Smooth muscle cell (in vitro differentiated cells): ENCODE measurements around the gene FLOT1. TPM values are rescaled to one million over a fixed set of nuclear protein-coding genes. Genes with fewer than 3 reads are reported as not detected.

ENCODE experiments used
- DNase-seq: peaks from one replicate; lab custom pipeline; 2025; ENCODE audit not compliant: unreplicated experiment; lab: John Stamatoyannopoulos, UW
- H2AFZ ChIP-seq: fragments of 200-600 bp; sonication (generic); 2 replicates; pipeline ENCODE4 v1.6.0; 2016; ENCODE audit warnings: antibody characterized with exemption, low read depth, mild to moderate bottlenecking
- H3F3A ChIP-seq: fragments of 200-600 bp; sonication (generic); 2 replicates; pipeline ENCODE4 v1.6.0; 2017; ENCODE audit warnings: antibody characterized with exemption, low read depth
- H3K27ac ChIP-seq: fragments of 200-600 bp; sonication (generic); 2 replicates; pipeline ENCODE4 v1.5.1; 2016; ENCODE audit warnings: low read depth, mild to moderate bottlenecking
- H3K27me3 ChIP-seq: fragments of 200-600 bp; sonication (generic); 2 replicates; pipeline ENCODE4 v1.6.1; 2016; ENCODE audit warnings: low read depth, mild to moderate bottlenecking
- H3K36me3 ChIP-seq: fragments of 200-600 bp; sonication (generic); 2 replicates; pipeline ENCODE4 v1.5.1; 2016; ENCODE audit warnings: low read depth
- H3K4me1 ChIP-seq: fragments of 200-600 bp; sonication (generic); 2 replicates; pipeline ENCODE4 v1.5.1; 2016; ENCODE audit warnings: low read depth
- H3K4me2 ChIP-seq: fragments of 200-600 bp; sonication (generic); 2 replicates; pipeline ENCODE4 v1.6.0; 2016; ENCODE audit warnings: mild to moderate bottlenecking
- H3K4me3 ChIP-seq: fragments of 200-600 bp; sonication (generic); 2 replicates; pipeline ENCODE4 v1.5.1; 2016; ENCODE audit warnings: mild to moderate bottlenecking
- H3K79me2 ChIP-seq: fragments of 200-600 bp; sonication (generic); 2 replicates; pipeline ENCODE4 v1.6.0; 2016; ENCODE audit warnings: low read depth, mild to moderate bottlenecking
- H3K9ac ChIP-seq: fragments of 200-600 bp; sonication (generic); 2 replicates; pipeline ENCODE4 v1.6.0; 2016; ENCODE audit warnings: low read depth
- H3K9me3 ChIP-seq: fragments of 200-600 bp; sonication (generic); replicated peaks from 2 replicates; pipeline ENCODE4 v1.5.1; 2016; ENCODE audit warnings: low read depth
- H4K20me1 ChIP-seq: fragments of 200-600 bp; sonication (generic); 2 replicates; pipeline ENCODE4 v1.6.0; 2016; ENCODE audit warnings: low read depth
- WGBS: methylation state at CpG from one replicate; pipeline ENCODE4 v1.1.7; 2016; ENCODE audit warnings: low lambda C conversion rate; 5-methylcytosine and 5-hydroxymethylcytosine counted together
- polyA plus RNA-seq: library from polyadenylated mRNA; unstranded; fragments of >200 nt; fragmentation: Nextera tagmentation; extraction: Ambion mirVana; gene quantifications from 2 replicates; pipeline ENCODE4 v1.2.1, GENCODE V29; 2016
- total RNA-seq: library from RNA; depleted of rRNA; stranded (reverse); fragments of >200 nt; gene quantifications from 2 replicates; pipeline ENCODE4 v1.2.3, GENCODE V29; 2014
- TF ChIP-seq, protein P1 (sequence below): fragments of 200-600 bp; sonication (generic); IDR thresholded peaks from 2 replicates; pipeline ENCODE4 v1.5.1; 2017; ENCODE audit warnings: borderline replicate concordance, mild to moderate bottlenecking, antibody characterized with exemption; ENCODE audit not compliant: insufficient read depth, poor library complexity, severe bottlenecking

Gene FLOT1
- total and polyA plus RNA-seq, 2 experiments from 2014 or later, result 87.6 to 117 TPM

DNA sequence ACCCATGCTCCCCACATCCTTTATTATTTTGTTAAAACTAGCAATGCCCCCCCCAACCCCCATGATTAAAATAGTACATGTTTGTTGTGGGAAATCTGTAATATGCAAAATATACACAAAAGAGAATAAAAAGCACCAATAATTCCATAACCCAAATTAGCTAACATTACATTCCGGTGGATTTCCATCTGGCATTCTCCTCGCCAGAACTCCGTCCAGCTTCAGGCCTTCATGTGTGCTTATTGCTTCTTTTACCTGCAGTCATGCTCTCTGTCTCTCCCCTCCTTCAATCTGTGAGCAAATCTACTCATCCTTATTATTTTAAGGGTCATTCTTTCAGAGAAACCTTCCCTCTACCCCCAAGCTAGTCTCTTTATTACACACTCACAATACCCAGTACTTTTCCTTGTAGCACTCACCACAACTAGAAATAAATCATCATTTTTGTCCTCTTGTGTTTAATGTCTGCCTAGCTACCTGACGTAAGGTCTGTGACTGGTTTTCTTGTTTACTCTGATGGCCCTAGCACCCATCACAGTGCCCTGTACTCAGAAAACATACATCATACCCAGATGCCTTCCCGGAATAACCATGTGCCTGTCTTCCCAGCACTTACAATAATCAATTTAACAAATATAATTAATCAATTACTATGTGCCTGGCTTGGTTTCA is 27.5 kb upstream of the FLOT1 start:
- peaks cover 34% of the 10 kb centered on the region for H3K4me1 ChIP-seq
- peak overlapping the region; percentile 72 for H3K4me2 ChIP-seq
- WGBS, result 24% methylated on average over 5 of the region's 5 CpGs
- peak overlapping the region; percentile 8 for H2AFZ ChIP-seq
- no peak overlapping the region for H3K4me3 ChIP-seq
- DNase-seq, result no peak
- peaks cover 16% of the 10 kb centered on the region for H3F3A ChIP-seq
- TF ChIP-seq, protein P1, sequence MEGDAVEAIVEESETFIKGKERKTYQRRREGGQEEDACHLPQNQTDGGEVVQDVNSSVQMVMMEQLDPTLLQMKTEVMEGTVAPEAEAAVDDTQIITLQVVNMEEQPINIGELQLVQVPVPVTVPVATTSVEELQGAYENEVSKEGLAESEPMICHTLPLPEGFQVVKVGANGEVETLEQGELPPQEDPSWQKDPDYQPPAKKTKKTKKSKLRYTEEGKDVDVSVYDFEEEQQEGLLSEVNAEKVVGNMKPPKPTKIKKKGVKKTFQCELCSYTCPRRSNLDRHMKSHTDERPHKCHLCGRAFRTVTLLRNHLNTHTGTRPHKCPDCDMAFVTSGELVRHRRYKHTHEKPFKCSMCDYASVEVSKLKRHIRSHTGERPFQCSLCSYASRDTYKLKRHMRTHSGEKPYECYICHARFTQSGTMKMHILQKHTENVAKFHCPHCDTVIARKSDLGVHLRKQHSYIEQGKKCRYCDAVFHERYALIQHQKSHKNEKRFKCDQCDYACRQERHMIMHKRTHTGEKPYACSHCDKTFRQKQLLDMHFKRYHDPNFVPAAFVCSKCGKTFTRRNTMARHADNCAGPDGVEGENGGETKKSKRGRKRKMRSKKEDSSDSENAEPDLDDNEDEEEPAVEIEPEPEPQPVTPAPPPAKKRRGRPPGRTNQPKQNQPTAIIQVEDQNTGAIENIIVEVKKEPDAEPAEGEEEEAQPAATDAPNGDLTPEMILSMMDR, result no peak
- H3K27me3 ChIP-seq, result no peaks in the 10 kb centered on the region
- H3K36me3 ChIP-seq, result no peaks in the 10 kb centered on the region
- peak overlapping the region; percentile 97 for H3K9ac ChIP-seq
- peak overlapping the region; percentile 100 for H3K27ac ChIP-seq
- no peaks in the 10 kb centered on the region for H4K20me1 ChIP-seq
- no peaks in the 10 kb centered on the region for H3K9me3 ChIP-seq
- H3K79me2 ChIP-seq, result no peaks in the 10 kb centered on the region

- Histone ChIP-seq H3K9ac (peak overlapping the region; percentile 97), H4K20me1 (no peaks in the 10 kb centered on the region), H3F3A (peaks cover 16% of the 10 kb centered on the region), H3K27ac (peak overlapping the region; percentile 100), H3K27me3 (no peaks in the 10 kb centered on the region), H3K4me1 (peaks cover 41% of the 10 kb centered on the region), H3K4me3 (no peak overlapping the region), H3K79me2 (no peaks in the 10 kb centered on the region), H3K9me3 (no peaks in the 10 kb centered on the region), H3K36me3 (no peaks in the 10 kb centered on the region), H2AFZ (no peak overlapping the region), H3K4me2 (peak overlapping the region; percentile 70)
- peak; percentile 42 for DNase-seq
- under 1% methylated on average over 16 of the region's 16 CpGs for WGBS
- TF ChIP-seq, protein P1, result no peak
These were observed 26.8 kb upstream of the FLOT1 start for GRCh38 chr6:30769088-30769852.

- no peaks in the 10 kb centered on the region for H4K20me1 ChIP-seq
- peaks cover 16% of the 10 kb centered on the region for H3F3A ChIP-seq
- H3K4me1 ChIP-seq, result peaks cover 47% of the 10 kb centered on the region
- no peak overlapping the region for H2AFZ ChIP-seq
- H3K9me3 ChIP-seq, result no peaks in the 10 kb centered on the region
- 87% methylated on average over 4 of the region's 4 CpGs for WGBS
- no peak for DNase-seq
- peak overlapping the region; percentile 100 for H3K27ac ChIP-seq
- H3K27me3 ChIP-seq, result no peaks in the 10 kb centered on the region
- peak overlapping the region; percentile 49 for H3K4me2 ChIP-seq
- H3K9ac ChIP-seq, result peak overlapping the region; percentile 97
- no peaks in the 10 kb centered on the region for H3K36me3 ChIP-seq
- H3K79me2 ChIP-seq, result no peaks in the 10 kb centered on the region
- TF ChIP-seq, protein P1, result no peak
- no peak overlapping the region for H3K4me3 ChIP-seq
These were observed 26.2 kb upstream of the FLOT1 start for GRCh38 chr6:30768634-30769087.
